Right ventricle myocardium inferior (tissue), 1 donor: ENCODE data around the gene OPTC. TPM values are rescaled to one million over a fixed set of nuclear protein-coding genes. Genes with fewer than 3 reads are reported as not detected.
A peak's percentile ranks its signal among the peaks of the same experiment; 100 is the strongest.

Experiments
- ATAC-seq: fragments of 200-7000 bp; cut with Tn5 transposase; one replicate; pipeline ENCODE4 v1.9.1; 2020; ENCODE audit warnings: mild to moderate bottlenecking, moderate library complexity
- DNase-seq: peaks from one replicate; pipeline ENCODE4 v3.0.0; 2021; ENCODE audit errors: missing footprints
- intact Hi-C: fragments of 100-400 bp; cut with DNase I; formaldehyde crosslinking; loops from one replicate; pipeline ENCODE4 v1.11.0; 2022
- total RNA-seq: library from RNA; stranded (reverse); fragmentation: NEBNext Ultra II Directional; extraction: Animal tissue kit (Norgen Biotek cat#: 25700); gene quantifications from one replicate; pipeline ENCODE4 v1.2.1, GENCODE V29; 2021
- donor health status: DM: no; HTN: yes; CAD: no; lungs with severe emphysema.

The OPTC gene
- total RNA-seq, 1 donor from 2014 or later, result not detected

DNA sequence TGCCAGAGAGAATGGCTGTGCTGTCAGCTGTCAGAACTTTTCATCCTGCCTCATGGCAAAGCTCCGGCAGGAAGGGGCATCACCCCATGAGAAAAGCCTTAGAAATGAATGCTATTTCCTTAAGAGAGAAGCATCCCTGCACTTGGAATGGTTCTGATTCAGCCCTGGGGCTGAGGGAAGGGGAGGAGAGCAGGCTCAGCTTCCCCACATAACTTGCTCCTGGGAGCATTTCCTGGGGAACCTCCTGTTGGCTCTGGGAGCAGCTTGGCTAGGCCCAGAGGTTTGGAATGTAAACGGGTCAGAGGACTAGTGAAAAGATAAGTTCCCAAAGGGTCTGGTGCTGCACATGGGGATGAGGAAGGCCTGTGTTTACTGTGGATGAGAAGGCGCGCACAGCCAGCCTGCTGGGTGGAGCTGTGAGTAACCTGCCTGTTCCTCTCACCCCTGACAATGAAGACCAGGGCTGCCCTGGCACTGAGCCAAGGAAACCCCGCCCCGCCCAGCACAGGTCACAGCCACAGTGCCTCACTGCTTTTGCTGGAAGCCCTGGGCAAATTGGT, 13.3 kb upstream of the OPTC start:
- intact Hi-C loops, result no loop called here
- DNase-seq, result no peak

DNA sequence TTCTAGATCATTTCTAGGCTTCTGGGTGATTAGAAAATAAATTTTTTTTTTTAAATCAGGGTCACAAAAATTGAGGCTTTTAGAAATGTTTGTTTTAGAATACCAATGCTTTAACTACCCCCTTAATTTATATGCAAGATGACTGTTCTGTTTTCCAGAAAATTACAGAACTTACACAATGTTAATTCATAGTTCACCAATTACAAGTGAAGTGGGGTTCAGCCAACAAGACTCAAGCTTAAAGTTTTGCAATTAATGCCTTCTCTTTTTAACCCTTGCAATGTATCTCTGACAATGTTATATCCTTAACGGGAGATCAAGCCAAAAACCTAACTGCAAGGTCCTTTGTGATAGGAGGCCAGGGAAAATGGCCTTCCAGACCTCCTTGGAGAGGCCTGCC, 12.8 kb upstream of the OPTC start:
- DNase-seq (no peak), ATAC-seq (no peak)
- intact Hi-C loops, result no loop called here

More for the DNA sequence above, 13.3 kb upstream of the OPTC start:
- ATAC-seq, result peak; percentile 74

DNA sequence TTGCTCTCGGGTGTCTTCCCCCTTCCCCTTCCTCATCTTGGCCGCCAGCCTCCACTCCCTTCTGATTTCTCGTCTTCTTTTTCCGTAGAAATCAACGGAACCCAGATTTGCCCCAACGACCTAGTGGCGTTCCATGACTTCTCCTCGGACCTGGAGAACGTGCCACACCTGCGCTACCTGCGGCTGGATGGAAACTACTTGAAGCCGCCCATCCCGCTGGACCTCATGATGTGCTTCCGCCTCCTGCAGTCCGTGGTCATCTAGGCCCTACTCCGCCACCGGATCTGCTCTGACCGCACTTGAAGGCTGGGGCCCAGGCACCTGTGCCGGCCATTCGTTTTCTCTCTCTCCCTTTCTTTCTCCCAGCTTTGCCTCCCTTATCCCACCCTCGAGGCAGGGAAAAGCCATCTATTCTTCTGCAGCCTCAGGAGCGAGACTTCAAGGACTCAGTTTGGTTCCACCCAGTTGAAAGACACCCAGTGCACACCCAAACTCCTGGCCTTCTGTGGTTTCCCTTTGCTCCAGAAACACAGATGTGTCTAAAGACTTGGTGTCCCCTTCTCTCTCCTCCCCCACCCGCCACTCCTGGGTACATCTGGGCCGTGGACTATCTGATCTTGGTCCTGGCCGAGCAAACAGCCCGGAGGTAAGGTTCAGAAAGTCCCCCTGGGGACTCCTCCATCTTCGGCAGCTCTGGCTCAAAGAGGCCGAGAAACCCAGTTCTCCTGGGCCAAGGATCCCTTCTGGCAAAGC, 7.2 kb upstream of the OPTC start:
- ATAC-seq (peak; percentile 34), DNase-seq (no peak)
- intact Hi-C loops, result loop anchor here (1.0 to 2.0 kb wide), 3 partner anchors 117 to 213 kb away; no protein-coding TSS in a partner anchor

DNA sequence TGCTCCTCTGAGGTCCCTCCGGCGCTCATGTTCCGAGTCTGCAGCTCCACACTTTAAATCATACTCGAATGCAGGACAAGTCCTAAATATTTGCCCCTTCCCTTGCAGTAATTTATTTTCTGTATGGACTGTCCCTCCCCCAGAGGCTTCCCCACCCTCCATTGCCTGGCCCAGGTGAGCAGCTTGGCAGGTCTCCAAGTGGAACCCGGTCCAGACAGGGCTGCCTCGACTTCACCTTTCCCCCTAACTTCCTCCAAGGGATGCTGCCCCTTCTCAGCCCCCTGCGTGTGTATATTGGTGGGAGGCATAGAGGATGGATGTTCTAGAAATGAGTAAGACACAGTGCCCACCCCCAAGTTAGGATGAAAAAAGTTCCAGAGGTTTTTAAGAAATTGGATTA, 5.4 kb upstream of the OPTC start:
- ATAC-seq (no peak), DNase-seq (no peak)
- intact Hi-C loops, result no loop called here

DNA sequence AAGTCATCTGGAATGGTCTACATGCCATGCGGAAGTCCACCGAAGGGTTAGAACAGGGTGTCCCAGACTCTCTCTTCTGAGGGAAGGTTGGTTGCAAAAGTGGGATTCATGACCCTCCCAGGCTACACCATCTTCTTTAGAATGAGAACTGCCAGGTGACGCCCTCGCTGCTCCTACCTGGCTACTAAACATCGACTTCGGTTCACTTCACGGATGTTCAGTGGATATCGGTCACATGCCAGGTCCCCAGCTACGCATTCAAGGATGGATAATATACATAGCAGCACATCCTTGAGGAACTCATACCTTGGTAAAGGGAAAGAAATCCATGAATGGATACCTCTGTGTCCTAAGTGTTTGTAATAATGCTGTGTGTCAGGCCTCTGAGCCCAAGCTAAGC, 3.3 kb upstream of the OPTC start:
- DNase-seq (no peak), ATAC-seq (no peak)
- intact Hi-C loops, result no loop called here

DNA sequence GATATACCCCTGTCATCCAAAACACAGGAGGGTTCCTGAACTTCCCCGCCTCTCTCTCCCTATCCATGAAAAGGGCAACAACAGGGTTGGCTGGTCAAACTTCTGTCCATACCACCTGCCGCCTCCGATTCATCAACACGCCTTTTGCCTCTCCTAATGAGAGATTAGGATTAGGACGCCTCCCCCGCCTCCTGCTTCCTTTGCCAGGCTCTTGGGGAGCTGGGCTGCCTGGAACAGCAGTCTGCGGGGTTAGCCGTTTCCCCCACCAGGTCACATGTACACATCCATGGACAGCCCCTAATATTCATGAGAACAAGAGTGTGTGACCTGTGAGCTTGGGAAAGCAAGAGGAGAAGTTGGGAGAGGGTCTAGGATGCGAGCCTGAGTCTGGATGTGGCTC, 2.3 kb upstream of the OPTC start:
- intact Hi-C loops, result no loop called here
- ATAC-seq, result no peak
- DNase-seq, result no peak

DNA sequence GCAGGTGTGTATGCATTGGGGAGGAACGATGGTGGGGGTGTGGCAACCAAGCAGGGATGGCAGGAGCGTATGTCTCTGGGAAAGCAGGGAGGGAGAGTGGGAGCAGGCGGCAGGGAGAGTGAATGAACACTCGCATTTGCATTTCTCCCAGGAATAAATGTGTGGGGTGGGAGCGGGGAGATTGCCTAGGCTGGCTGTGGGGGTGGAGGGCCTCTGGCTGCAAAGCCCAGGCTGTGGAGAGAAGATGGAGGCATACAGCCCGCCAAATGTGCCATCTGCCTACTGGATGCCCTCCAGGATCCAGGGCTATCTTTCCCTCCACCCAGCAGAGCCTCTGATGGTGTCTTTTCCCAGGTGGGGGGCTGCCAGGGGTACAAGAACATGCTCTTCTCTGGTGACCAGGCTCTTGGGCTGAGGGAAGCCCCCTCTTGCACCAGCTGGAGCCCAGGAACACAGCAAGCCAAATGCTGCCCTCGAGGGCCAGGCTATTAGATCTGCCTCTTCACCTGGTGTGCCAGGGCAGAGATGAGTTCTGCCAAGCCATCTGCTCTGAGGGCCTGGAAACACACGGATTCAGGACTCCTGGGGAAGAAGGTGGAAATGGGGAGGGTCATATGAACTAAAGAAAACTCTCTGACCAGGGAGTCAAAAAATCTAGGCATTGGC, 1.7 kb upstream of the OPTC start:
- intact Hi-C loops, result no loop called here
- DNase-seq (no peak), ATAC-seq (no peak)

DNA sequence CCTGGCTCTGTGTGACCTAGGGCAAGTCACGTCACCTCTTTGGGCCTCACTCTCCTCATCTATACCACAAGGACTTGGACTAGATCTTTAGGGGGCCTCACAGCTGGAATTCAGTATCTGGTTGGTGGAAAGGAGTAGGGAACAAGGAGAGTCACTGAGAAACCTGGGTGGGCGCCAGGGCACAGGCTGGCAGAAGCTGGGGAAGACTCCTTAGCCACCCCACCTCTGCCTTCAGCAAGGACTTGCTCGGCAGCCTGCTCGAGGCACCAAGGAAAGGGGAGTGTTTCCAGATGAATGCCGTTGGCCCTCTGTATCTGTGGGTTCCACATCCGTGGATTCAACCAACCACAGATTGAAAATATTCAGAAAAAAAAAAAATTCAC, 1.2 kb upstream of the OPTC start:
- intact Hi-C loops, result no loop called here
- DNase-seq, result peak; percentile 34
- ATAC-seq, result no peak

DNA sequence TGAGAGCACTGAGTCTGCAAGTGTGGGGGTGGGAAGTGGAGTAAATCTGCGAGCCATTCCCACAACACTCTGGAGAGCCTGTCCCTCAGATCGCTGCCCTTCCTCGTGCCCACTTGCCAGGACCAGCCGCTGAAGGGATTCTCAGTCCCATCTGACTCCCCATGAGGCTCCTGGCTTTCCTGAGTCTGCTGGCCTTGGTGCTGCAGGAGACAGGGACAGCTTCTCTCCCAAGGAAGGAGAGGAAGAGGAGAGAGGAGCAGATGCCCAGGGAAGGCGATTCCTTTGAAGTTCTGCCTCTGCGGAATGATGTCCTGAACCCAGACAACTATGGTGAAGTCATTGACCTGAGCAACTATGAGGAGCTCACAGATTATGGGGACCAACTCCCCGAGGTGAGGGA, 1.9 kb downstream of the OPTC start:
- intact Hi-C loops, result no loop called here
- ATAC-seq (no peak), DNase-seq (peak; percentile 34)

DNA sequence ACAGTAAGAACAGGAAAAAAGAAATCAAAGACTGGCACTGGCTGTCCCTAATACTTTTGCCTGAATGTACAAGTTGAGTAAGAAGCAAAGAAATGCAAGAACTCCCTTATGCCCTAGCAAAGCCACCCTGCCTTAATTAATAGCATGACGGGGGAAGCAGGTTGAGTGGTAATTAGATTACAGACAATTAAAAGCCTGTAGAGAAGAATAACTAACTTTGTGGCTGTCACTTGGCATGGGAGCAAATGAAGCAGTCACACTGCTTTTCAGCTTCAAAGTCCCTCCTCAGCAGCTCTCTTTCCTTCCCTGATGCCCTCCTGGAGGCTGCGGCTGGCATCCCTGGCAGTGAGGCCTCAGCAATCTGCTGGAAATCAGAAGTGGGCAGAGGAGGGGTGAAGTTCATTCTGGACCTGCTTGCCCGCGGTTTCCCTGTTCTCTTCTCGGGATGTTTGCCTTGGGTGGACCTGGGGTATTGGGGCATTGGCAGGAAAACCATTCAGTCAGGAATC, 3.4 kb downstream of the OPTC start:
- peak; percentile 44 for DNase-seq
- intact Hi-C loops, result no loop called here
- ATAC-seq, result no peak

DNA sequence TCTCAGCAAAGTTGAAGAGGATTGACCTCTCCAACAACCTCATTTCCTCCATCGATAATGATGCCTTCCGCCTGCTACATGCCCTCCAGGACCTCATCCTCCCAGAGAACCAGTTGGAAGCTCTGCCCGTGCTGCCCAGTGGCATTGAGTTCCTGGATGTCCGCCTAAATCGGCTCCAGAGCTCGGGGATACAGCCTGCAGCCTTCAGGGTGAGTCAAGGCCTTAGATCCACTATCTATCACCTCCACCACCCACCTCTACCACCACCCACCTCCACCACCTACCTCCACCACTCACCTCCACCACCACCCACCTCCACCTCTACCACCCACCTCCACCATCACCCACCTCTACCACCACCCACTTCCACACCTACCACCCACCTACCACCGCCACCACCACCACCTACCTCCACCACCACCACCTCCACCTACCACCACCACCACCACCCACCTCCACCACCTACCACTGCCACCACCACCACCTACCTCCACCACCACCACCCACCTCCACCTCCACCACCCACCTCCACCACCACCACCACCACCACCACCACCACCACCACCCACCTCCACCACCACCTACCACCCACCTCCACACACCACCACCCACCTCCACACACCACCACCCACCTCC, 5.8 kb downstream of the OPTC start:
- ATAC-seq, result no peak
- DNase-seq, result peak; percentile 1
- intact Hi-C loops, result no loop called here

DNA sequence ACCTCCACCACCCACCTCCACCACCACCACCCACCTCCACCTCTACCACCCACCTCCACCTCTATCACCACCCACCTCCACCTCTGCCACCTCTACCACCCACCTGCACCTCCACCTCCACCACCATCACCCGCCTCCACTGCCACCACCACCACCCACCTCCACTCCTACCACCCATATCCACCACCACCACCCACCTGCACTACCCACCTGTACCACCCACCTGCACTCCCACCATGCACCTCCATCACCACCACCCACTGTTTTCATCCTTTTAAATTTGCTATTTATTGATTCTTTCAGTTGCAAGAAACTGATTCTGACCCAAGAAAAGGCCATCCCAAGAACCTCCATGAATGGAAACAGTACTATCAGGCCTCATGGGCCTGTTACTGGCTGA, 6.3 kb downstream of the OPTC start:
- no peak for ATAC-seq
- intact Hi-C loops, result no loop called here
- peak; percentile 0 for DNase-seq

DNA sequence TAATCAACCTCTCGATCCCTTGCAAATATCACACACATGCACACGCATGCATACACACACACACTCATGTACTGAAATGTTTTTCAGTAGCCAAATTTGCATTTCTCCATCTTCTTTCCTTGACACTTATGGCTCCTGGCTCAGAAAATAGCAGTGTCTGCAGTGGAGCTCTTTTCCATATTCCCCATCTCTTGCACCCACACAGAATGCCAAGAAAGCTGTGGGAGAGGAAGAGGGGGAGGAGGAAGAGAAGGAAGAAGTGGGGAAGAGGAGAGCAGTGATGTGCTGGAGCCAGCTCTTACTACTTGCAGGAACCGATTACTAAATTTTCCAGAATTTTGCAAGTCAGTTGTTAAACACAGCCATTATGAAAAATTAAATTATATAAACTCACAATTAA, 9.9 kb downstream of the OPTC start:
- intact Hi-C loops, result loop anchor here (1.0 kb wide), 2 partner anchors 111 to 198 kb away; no protein-coding TSS in a partner anchor
- ATAC-seq, result no peak
- no peak for DNase-seq

DNA sequence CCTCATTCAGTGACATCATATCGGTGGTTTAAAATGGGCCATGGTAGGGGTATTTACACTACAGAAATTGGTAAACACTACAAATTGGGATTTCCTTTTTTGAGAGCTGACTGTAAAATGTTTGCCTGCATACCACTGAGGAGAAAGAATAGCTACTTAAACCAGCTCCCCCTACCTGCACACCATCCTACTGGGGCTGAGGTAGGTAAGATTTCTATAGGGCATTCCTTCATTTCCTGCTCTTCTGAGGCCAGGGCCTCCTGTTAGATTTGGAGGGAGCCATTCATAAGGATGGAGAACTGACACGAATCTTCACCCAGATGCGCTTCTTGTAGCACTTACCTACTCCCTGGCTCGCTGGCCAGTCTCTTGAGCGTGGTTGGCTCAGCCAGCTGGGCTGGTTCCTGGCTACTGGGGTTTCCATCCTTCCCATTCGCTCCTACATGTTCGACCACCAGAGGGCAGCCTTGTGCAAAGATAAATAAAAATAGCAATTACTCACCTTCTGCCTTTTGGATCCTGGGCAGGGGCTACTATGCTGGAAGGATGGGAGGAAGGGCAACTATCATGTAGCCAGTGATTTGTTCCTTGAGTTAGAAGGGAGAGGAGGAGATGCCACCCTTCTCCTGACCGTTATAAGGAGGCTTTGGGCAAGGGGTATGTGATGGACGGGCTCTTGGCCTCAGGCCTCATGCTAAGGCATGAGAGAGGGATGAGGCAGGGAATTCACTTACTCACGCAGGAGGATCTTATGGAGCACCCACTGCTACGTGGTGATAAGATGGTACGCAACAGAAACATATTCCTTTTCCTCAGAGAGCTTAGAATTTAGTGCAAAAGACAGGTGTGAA, 10.7 kb downstream of the OPTC start:
- peak; percentile 49 for ATAC-seq
- intact Hi-C loops, result loop anchor here (1.0 to 5.0 kb wide), 3 partner anchors 53 to 198 kb away; no protein-coding TSS in a partner anchor

DNA sequence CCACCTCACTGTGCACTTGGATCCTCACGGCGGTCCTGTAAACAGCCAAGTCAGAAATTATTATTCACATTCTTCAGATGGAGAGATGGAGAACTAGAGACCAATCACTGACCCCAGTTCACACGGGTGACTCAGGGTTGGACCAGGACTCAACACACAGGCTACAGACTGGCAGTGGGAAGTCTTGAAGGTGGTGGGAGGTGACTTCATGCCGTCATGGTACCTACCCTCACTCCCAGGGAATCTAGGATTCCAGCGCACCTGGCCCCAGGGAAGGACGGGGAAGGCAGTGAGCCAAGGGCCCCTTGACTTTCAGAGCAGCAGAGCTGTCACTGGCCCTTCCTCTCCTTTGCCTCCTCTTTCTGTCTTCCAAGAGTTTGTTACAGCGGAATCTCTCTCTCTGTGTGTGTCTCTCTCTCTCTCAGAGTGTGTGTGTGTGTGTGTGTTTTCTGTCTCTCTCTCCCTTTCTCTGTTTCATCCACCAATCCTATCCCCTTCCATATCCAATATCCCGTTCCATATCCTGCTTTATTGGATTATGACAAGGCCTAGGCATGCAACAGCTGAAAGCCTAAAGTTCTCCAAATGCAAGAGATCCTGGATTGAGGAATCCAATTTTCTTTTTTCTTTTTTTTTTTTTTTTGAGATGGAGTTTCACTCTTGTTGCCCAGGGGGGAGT, 11.7 kb downstream of the OPTC start:
- intact Hi-C loops, result loop anchor here (5.0 kb wide), 1 partner anchor 52 kb away; no protein-coding TSS in a partner anchor
- no peak for DNase-seq
- ATAC-seq, result no peak

More for the DNA sequence above, 10.7 kb downstream of the OPTC start:
- peak; percentile 85 for DNase-seq

DNA sequence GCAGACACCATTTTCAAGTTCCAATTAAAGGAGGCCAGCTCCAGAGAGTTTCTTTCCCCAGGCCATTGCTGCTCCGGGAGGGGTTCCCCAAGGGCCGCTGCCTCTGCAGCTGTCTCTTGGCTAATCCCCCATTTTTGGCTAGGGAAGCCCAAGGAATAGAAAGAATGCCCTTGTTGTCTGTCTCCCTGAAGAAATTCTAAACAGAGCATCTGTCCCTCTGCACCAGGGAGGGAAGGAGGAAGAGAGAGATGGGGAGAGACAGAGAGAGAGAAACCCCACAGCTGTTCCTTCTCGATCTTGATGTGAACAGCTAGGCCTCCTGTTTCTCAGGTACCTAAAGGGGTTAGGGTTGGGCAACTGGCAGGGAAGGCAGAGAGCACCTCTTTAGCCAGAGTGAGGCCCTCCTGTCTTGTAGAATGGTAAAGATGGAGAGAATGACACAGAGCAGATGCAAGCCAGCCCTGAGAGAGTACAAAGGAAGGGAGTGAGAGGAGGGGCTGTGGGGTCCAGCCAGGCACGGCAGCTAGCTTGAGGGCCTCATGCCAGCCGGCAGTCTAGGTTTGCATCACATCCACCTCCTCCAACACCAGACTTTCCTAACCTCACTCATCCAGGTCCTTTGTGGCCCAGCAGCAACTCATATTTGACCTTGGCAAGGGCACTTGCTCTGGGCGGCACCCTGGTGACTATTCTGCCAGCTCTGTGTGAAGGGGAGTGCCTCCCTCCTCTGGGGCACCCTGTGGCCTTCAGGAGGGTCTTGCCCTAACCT, 13.1 kb downstream of the OPTC start:
- peak; percentile 37 for ATAC-seq
- intact Hi-C loops, result loop anchor here (5.0 kb wide), 1 partner anchor 50 kb away; no protein-coding TSS in a partner anchor
- DNase-seq, result no peak

DNA sequence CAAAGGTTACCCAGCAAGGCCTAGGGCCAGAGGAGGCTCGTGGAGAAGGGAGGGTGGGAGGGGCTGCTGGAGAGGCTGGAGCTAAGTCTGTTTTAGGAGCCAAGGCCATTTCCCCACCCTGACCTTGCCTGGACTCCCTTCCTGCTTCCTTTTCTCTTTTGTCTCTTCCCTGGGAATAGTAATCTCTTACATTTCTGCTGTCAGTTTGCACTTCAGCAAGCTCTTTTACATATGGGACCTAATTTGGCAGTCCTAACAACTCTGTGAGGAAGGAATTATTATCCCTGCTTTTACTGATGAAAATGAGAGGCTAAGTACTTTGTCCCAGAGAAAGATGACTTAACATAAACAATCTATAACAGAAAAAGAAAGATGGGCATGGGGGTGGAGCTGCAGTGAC, 13.8 kb downstream of the OPTC start:
- intact Hi-C loops, result loop anchor here (5.0 kb wide), 1 partner anchor 50 kb away; no protein-coding TSS in a partner anchor
- DNase-seq (no peak), ATAC-seq (peak; percentile 17)
